ENCODE measurements around the gene DISP2. TPM values are rescaled to one million over a fixed set of nuclear protein-coding genes. Genes with fewer than 3 reads are reported as not detected.
A peak's percentile ranks its signal among the peaks of the same experiment; 100 is the strongest.

DISP2 gene
- total and polyA plus RNA-seq, 2 of the 8 experiments (the other 6 are each of a cell fraction or from before 2014, with no cell fraction given) = 0.45 to 1.2 TPM

GRCh38 chr15:40421246-40422157 is 63.5 kb downstream of the DISP2 start (continued):
- TF ChIP-seq CTCF (IDR thresholded peaks at IDR 0.05; ENCODE audit: control extremely low read depth in 1 of 3, insufficient read depth in 1 of 3, low read depth in 1 of 3, low read length in 3 of 3) = peak; percentile 95 to 97 (median 96)
- TF ChIP-seq POU5F1 (IDR thresholded peaks at IDR 0.05; ENCODE audit: low read depth, low read length) = no peak
- TF ChIP-seq JUND (IDR thresholded peaks at IDR 0.05; ENCODE audit: low read length) = peak; percentile 51; the same call in 1 of the 2 replicates
- TF ChIP-seq MAX (IDR thresholded peaks at IDR 0.05) = peak; percentile 76
- TF ChIP-seq RAD21 (IDR thresholded peaks at IDR 0.05 in 1 of 2, conservative IDR thresholded peaks at IDR 0.05 in 1 of 2; ENCODE audit: low read depth in 2 of 2, low read length in 2 of 2) = peak; percentile 91 to 95

Data from H1 (cell line).